ENCODE measurements around the gene AFAP1L2.

- no peak for TF ChIP-seq POLR2A (IDR thresholded peaks at IDR 0.05)
- TF ChIP-seq, protein P1, sequence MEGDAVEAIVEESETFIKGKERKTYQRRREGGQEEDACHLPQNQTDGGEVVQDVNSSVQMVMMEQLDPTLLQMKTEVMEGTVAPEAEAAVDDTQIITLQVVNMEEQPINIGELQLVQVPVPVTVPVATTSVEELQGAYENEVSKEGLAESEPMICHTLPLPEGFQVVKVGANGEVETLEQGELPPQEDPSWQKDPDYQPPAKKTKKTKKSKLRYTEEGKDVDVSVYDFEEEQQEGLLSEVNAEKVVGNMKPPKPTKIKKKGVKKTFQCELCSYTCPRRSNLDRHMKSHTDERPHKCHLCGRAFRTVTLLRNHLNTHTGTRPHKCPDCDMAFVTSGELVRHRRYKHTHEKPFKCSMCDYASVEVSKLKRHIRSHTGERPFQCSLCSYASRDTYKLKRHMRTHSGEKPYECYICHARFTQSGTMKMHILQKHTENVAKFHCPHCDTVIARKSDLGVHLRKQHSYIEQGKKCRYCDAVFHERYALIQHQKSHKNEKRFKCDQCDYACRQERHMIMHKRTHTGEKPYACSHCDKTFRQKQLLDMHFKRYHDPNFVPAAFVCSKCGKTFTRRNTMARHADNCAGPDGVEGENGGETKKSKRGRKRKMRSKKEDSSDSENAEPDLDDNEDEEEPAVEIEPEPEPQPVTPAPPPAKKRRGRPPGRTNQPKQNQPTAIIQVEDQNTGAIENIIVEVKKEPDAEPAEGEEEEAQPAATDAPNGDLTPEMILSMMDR (IDR thresholded peaks at IDR 0.05) = no peak
These were observed 9.8 kb downstream of the AFAP1L2 start for GRCh38 chr10:114394531-114394930.

All from Peyer's patch (tissue), 4 donors.